ENCODE measurements around the gene SIK3.

SIK3 gene

DNA sequence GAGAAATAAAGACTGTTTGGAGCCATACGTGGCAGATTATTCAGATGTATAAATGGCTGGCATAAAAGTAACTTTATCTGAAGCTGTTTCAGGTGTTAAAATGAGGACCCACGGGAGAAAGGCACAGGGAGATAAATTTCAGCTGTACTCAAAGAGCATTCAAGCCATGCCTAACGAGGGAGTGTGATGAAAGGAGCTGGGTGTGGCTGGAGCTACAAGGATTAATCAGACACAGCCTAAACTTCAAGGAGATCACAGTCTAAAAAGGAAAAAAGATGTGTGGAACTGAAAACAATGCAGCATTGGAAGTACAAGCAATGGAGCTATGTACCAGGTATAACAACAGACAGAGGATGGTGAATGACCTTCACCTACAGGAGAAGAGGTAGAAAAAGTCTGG lies 140.0 kb downstream of the SIK3 start:
- DNase-seq, result no peak

GRCh38 chr11:116955949-116956348 lies 142.3 kb downstream of the SIK3 start:
- no peak for DNase-seq

DNA sequence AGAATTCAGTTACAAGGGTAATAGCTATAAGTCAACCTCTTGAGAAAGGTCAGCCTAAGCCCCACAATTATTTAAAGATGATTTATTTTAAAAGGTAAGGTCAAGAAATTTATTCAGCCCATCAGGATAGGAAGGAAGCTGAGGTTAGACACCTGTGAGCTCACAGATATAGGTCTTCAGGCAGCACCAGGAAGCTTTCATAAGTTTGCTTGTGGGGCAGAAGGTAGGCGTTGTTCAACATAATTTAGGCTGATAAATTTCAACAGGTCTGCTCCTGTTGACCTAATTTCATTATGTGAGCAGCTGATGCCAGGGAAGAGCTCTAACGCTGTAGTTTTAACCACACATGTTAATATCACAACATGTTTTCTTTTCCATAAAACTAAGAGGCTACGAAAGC lies 142.7 kb downstream of the SIK3 start:
- DNase-seq, result peak; percentile 60

- DNase-seq, result peak; percentile 65
Observed at GRCh38 chr11:116953530-116954285, 144.5 kb downstream of the SIK3 start.

DNA sequence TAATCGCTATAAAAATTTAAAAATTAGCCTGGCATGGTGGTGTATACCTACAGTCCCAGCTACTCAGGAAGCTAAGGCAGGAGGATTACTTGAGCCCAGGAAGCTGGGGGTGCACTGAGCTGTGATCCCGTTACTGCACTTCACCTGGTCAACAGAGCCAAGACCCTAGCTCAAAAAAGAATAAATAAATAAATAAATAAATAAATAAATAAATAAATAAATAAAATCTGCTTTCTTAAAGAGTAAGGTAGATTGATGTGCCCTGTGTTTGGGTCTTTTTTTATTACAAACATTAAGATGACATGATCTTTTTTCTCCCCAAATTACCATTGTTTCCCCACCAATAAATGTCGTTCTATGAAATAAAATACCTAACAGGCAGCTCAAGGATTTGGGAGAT lies 146.5 kb downstream of the SIK3 start:
- no peak for DNase-seq

DNA sequence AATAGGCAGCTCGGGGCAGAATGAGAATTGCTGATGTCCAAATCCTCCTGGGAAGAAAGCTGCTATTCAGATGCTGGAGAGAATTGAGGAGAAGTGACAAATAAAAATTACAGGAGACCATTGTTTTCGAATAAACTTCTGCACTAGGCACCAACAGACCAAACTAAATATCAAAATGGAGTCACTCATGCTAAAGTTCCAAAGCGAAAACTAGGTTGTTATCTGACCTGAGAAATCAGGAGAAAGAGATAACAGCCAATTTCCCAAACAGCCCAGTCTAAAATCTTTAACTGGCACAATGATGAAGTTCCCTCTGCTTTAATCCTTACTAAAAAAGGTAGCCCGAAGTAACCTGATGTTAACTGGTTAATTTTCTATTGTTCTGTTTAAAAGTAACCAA lies 148.0 kb downstream of the SIK3 start:
- DNase-seq, result no peak

DNA sequence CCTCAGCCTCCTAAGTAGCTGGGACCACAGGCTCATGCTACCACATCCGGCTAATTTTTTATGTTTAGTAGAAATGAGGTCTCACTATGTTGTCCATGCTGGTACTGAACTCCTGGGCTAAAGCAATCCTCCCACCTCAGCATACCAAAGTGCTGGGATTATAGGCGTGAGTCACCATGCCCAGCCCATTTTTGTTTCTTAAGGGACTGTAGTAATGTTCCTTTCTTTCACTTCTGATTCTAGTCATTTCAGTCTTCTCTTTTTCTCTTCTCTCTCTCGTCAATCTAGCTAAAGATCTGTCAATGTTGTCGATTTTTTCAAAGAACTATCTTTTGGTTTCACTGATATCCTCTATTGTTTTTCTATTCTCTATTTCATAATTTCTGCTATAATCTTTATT lies 149.8 kb downstream of the SIK3 start:
- DNase-seq, result no peak

- DNase-seq, result no peak
Observed at GRCh38 chr11:116946414-116946813, 151.8 kb downstream of the SIK3 start.

DNA sequence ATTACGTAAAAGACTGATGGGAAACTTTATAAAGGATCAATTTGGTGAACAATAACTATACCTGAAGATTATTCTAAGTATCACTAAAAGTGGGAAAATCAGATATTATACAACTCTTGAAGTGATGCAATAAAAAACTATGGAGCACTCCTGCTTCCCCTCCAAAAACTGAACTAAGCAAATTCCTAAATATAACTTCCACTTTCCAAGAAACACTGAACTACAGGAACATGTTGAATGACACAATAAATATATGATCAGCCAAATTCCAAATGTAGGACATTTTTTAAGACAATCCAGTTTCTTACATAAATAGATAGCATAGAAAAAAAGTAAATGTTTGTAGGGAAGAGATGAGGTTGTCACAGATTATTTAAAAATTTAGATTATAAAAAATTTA lies 158.7 kb downstream of the SIK3 start:
- DNase-seq, result no peak

- no peak for DNase-seq
Observed at GRCh38 chr11:116938471-116939070, 159.7 kb downstream of the SIK3 start.

DNA sequence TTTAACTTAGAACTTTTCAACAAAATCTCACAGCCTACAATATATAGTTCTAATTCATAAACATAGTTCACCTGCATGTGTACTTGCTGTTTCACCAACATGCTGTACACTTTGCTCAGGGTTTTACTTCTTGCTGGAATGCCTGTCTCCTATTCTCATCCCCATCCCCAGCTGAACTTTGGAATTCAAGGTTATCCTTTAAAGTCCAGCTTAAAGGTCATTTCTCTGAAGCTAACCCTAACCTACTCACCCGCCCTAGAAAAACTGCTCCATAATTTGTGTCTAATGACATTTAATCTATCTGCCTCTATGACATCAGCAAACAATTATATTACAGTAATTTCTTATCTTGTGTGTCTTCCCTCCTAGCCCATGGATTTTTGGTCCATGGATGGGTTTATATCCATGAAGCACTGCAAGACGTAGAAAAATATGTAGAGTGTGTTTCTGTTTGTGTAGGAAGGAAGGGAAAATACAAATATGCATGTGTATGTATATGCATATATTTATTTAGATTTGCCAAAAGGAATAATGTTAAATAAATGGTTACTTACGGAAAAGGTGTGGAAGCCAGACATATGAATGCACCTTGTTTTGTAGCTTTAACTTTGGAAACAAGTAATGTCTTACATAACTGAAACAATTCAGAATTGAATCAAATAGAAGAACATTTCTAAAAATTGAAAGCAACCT lies 161.3 kb downstream of the SIK3 start:
- no peak for DNase-seq

DNA sequence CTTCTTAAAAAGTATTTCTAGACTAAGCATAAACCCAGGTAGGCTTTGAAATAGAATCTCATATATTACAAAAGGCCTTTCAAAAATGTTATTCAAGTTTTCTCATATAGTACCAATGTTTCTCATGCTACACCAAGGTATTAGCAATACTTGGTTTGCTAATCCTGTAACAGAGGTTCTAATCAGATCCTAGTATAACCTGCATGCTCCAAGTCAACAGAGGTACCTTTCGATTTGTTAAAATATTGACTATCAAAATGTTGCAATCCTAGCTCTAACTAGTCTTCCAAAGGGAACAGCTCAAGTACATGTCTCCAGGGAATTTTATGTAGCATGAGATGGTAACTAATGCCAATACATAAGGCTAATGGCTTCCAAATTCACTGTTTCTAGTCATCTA lies 162.7 kb downstream of the SIK3 start:
- DNase-seq, result no peak

DNA sequence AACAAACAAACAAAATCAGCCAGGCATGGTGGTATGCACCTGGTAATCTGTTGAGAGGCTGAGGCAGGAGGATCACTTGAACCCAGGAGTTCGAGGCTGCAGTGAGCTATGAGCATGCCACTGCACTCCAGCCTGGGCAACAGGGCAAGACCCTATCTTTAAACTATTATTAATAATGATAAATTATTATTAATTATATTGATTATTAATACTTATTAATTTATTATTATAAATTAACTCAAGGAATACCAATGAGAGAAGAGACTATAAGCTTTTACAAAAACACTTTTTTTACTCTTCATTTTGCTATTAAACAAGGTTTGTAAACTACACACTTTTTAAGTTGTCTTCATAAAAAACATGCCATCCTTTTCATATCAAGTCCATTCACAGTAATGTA lies 163.1 kb downstream of the SIK3 start:
- DNase-seq, result no peak

DNA sequence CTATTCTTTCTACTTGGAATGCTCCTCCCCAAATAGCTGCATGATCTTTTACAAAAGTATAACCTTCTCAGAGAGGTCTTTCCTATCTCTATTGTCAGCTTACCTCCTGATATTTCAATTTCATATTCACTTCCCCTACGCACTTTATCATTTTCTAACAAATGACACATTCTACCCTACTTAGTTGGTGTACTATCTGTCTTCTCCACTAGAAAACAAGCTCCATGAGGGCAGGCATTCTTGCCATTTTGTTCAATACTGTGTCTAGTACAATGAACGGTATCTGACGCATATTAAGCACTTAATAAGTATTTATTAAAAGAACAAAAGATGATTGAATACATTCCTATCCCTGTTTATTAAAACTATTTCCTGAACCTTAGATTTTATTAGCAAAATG lies 164.3 kb downstream of the SIK3 start:
- no peak for DNase-seq

GRCh38 chr11:116932181-116932580 lies 166.0 kb downstream of the SIK3 start:
- DNase-seq, result peak; percentile 32

DNA sequence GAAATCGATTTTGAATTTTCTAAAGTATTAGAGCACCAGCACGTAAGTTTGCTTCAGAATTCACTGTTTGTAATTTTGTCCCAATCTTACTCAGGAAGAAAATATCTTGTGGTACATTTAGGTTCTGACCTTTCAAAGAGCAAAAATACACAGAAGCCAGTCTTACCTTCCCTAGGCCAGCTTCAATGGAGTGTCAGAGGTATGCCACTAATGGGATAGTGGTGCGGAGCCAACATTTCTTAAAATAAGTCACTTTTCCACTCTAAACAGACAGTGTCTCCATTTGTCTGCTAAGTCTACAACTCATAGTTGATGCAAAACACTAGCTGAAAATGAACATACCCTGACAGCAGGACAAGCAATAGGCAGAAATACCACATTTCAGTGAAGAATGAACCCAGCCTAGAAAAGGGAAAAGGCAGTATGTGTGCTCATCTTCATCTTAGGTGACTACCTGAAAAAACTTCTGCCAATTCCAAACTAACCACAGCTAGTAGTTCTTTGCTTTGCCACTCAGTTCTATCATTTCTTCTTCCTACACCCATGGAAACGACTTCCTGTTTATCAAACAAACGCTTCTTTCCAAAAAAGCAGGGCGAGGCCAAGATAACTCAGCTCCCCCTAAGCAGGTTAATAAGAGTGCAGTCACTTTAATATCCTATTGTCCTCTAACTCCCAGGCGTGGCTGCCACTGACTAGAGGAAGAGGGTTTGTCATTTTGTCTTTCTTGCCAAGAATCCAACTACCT lies 166.8 kb downstream of the SIK3 start:
- DNase-seq, result peak; percentile 90

- DNase-seq, result peak; percentile 43
Observed at GRCh38 chr11:116930586-116930985, 167.6 kb downstream of the SIK3 start.

GRCh38 chr11:116930177-116930576 lies 168.1 kb downstream of the SIK3 start:
- peak; percentile 77 for DNase-seq

GRCh38 chr11:116929414-116930090 lies 168.7 kb downstream of the SIK3 start:
- DNase-seq, result no peak

DNA sequence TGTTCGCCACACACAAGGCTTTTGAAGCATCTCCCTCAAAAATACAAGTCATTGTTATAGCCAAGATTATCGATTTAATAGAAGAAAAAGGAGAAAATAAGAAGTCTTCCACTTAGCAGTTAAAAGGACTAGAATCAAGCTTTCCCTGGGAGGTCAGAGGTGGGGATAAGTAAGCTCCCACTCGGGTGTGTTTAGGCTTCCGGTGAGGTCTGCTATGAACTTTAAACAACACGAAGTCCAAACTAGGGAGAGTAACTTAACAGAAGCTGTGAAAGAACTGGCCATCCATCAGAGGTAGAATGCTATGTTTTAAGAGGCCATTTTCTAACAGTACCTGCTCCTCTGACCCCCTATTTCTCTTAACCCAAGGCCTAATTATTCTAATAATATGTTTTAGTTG lies 169.4 kb downstream of the SIK3 start:
- DNase-seq, result no peak

DNA sequence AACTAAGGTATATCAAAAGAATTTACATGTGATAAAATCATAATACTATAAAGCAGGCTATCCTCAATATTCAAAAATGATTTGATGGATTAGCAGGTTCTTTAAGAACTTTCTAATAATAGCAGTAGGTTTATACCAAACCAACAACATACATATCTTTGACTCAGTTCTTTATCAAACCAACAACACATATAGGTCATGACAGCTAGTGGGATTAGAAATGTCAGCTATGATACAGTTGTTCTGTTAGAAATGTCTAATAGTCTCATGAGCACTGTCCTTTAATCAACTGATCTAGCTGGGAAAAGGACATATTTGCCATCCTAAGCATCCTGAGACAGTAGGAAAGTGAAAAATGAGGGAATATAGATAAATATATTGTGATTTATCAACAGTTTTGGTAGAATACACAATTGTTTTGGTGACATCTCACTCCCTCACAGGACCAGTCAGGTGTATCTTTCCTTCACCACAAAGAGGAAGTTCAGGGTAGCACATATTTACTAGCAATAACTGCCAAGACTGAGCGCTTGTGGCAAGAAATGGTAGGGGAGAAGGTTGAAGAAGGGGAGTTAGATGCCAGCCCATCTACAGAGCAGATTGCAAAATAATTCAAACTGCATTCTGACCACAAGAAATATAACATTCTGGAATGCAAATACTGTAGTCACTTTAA lies 170.0 kb downstream of the SIK3 start:
- peak; percentile 76 for DNase-seq
